OCI-M2 (cell line): ENCODE data around the gene FANCI.

Experiments used
- DNase-seq: peaks from one replicate; lab custom pipeline; 2025; ENCODE audit not compliant: unreplicated experiment; lab: John Stamatoyannopoulos, UW

Gene FANCI

DNA sequence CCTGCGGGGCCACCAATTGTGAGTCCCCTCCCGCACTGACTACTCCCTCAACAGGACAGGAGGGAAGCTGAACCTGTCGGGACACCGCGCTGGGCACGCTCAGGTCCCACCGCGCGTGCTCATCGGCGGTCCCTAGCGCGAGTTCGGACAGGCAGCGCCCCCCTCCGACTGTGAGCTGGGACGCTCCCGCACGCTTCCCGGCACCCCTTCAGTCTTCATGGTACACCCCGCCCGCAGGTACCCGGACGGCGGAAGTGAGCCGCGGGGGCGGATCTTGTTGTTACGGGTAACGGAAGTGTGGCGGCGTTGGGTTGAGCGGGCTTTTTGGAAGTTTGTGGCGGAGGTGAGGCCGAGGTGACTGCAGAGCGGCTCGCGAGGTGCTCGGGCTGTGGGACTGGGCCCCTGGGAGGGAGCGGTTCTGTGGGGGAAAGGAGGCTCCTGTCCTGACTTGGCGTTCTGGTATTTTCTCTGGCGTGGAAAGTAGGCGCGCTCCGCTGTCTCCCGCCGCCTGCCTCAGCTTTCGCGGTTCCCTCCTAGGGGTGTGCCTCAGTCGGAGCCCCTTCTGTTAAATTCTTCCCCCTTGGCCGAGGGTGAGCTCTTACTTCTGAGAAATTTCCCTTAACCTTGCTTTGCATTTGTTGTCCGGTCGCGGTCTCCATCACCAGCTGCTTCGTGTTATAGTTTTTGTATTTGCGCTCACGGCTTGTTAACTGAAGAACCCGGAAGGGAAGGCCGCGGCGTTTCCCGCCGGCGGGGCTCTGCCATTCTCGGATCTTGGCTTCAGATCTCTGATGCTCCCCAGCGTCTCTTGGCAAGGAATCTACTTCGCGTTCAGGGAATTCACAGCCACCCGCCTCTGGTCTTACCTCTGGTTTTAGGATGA lies at the start of gene FANCI:
TSS of gene FANCI (plus strand) at position 289 of the 883 bp plus-strand sequence. CDS start 3,669 bp downstream, outside the sequence.
- DNase-seq = peak; percentile 67

DNA sequence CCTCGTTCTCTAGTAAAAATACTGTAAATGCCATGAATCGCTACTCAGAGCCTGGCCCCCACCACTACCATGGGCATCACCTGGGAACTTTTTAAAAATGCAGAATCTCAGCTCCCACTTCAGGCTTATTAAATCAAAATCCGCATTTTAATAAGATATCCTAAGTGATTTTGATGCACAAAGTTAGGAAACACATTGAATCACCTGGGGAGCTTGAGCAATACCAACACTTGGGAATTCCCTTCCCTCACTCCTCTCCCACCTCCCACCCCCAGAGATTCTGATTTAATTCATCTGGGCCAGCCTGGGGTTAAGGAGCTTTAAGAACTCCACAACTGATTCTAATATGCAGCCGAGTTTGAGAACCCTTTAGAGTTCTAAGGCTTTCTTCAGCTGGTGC lies 49.2 kb upstream of the FANCI start:
- no peak for DNase-seq

DNA sequence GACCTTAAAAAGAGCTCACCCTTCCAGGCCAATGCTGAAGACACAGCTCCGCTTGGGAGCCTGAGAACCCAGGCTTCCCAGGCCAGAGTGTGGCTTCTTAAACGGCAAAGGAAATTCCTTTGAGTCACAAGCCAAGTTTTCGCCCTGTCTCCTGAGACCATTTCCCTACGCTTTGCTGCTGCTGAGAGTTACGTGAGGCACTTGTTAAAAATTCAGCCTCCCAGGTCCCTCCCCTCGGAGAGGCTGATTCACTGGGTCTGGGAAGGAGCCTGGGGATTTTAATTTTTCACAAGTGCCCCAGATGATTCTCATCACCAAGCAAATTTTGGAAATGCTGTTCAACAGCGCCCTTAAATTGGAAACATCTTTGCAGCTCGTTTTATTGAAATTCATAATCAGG lies 47.9 kb upstream of the FANCI start:
- no peak for DNase-seq

DNA sequence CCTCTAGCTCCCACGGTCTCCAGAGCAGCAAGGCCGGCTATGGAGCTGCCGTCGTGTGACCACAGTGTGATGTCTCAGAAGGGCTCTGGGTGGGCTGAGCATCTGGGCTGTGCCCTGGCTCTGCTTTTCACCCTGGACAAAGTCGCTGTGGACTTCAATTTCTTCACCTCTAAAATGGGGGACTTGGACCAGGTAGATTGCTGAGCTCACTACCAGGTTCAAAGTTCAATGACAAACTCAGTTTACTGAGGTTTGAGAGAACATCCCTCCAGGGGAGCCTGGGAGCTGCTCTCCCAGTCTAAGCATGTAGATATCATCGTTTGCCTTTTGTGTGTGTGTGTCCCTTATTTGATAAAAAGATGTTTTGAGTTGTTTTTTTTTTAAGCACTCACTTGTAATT lies 47.5 kb upstream of the FANCI start:
- no peak for DNase-seq

DNA sequence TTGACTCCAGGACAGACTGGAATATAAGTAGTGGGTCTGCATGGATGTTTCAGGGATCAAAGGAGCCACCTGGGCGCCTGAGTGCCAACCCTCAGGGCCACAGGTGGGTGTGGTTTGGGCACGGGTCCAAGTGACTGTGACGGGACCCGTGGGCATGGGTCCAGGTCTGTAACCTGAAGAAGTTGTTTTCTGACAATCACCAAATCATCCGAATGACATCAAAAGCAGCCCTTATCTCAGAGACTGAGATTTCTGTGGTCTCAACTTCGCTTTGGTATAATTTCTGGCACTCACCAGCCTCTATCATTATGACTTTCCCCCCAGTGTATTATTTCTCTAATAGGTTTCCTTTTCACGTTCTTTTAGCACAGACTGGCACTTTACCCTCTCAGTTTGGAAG lies 46.8 kb upstream of the FANCI start:
- DNase-seq = no peak

DNA sequence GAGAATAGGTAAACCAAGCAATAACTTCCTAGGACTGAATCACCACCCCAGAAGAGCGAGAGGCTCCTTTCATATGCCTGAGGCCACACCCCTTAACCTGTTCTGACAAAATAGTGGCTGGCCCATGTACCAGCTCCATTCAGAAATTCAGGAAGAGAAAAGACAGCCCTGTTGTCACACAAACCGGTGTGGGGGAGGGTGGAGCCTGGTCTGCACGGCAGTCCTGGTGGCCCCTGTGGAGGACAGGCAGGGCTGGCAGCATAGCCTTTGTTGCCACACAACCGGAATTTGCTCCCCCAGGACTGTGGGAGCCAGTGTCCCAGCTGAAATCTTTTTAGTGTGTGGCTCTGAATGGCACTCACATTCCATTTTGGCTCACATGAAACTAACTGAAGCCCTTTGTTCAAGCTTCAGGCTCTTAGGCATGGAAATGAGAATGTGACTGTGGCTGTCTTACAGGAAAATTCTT lies 46.2 kb upstream of the FANCI start:
- no peak for DNase-seq

DNA sequence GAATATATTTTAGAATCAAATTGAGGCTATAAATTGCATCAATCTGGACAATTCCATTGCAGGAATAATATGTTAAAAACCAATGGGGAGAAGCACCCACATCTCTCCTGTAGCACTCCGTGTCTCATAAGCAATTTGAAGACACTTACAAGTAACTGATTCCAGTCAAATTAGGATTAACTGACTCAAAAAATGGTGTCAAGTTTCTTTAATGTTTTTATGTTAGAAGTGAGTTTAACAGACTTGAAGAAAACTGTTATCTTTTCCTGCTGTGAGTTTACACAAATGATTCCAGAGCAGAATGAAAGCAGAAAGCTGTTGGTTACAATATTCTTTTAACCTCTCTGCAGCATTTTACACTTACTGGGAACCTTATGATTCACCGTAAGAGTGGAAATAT lies 45.6 kb upstream of the FANCI start:
- no peak for DNase-seq

DNA sequence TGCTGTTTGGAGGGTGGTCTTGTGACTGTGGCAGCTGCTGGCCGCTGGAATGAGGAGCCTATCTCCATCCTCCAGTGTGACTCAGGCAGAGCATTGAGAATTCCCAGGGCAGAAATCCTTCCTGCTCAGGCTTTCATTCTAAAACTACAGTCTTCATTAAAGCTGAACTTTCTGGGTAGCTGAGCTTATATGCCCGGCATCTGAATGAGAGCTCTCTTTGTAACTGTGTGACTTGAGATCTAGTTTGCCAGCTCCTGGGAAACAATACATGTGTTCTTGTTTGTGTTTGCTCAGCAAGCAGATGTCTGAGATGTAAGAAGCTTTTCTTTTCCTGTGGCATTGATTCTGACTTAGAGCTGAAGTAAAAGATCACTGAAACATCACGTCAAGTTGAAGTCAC lies 44.8 kb upstream of the FANCI start:
- DNase-seq = no peak

DNA sequence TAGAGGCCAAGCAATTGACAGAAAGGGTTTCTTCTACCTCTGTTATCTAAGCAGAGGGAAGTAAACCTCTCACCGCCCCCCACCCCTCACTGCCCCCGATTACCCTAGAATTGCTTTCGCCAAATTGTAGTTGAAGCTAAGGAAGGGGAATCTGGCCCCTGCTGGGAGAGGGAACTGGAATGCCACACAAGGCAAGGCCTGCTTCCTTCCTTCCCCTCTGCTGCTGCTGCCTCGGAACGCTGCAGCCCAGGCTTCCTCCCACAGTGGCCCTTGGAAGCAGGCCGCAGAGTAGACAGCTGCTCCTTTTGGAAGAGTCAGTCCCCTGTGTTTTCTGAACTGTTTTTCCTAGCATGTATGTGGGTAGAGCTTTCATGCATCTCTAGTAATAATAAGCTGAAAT lies 44.0 kb upstream of the FANCI start:
- DNase-seq = no peak

DNA sequence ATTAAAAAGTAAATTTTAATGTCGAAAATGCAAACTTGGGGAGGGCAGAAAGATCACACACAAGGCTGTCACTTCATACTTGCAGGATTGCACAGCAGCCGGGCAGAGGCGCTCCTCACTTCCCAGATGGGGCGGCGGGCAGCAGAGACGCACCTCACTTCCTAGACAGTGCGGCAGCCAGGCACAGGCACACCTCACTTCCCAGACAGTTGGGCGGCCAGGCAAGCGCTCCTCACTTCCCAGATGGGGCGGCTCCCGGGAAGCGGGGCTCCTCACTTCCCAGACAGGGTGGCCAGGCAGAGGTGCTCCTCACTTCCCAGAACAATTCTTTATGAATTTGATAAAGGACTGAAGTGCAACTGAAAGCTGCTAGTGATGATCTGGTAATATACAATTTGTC lies 43.6 kb upstream of the FANCI start:
- DNase-seq = no peak

DNA sequence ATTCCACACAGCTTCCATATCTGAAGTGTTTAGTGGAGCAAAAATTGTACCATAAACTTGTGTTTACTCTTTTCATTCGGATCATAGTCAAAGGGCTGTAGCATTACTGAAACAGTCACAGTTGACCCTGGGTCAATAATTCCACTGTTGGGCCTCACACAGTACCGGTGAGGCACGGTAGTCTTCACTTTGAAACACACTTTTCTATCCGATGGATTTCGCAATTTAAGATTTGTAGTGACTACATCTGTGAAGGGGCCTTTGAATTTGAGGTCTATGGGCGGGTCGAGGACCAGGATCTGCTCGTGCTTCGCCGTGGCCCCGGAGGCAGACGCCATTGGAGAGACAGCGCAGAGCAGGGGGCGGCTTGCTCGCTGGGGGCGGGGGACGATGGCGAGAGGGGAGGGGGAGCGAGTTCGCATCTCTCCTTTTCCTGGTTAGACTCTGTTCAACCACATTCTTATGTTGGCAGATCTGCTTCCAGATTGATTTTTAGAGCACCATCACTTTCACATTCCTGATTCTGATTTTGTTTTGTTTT lies 42.2 kb upstream of the FANCI start:
- no peak for DNase-seq

DNA sequence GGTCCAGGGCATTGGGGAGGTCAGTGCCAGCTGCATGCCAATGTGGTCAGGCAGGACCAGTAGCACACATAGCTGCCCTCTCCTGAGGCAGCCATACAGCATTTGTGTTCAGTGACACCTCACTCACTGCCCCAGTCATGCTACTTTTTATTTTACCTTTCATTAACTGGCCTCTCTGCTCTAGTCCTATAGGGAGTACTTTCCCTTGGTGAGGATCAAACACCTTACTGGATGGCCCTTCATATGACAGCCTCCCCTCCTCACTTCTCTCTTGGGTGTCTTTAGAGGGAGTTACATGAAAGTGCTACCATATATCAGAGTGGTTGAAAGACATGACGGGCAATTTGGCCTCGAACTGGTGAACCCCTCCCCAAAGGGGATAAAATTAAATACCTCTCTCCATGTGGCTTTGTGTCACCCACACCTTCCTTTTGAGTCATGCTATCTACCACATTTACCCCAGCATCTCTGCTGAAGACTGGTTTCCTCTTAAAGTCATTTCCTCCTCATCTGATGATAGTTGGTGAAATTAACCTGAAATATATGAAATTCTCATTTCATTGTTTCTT lies 40.0 kb upstream of the FANCI start:
- DNase-seq = no peak

DNA sequence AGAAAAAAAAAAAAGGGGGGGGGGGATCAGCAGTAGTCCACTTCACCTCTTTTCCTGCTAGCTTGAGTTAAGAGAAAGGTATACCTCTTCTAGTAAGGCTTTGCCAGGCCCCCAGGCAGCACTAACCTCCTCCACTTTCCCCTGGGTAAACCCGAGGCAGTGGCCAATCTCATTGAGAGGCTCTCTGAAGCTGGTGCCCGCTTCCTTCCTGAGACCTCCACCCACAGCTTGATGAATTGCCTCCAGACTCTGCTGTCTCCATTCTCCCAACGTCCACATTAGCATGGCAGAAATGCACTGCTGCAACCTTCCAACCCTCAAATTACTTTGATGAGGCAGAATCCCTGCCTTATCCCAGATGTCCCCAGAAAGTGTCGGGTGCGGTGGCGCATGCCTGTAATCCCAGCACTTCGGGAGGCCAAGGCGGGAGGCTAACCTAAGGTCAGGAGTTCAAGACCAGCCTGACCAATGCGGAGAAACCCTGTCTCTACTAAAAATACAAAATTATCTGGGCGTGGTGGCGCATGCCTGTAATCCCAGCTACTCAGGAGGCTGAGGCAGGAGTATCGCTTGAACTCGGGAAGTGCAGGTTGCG lies 37.7 kb upstream of the FANCI start:
- no peak for DNase-seq

DNA sequence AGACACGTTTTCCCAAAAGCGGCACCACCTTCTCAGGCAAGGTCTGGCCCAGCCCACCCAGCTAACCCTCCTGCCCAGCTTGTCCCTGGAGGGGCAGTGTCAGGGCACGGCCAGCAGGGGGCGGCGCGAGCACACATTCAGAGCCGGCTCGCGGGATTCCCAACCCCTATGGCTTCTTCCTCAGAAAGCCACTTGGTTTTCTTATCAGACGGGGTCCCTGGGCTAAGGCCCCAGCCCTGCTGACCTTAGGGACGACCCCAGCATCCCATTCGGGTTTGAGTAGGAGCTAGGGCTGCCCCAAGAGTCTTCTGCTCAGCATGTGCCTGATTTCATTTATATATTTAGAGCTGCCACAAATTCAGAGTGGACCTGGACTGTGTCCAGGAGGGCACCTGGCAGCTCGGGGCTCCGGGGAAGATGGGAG lies 36.9 kb upstream of the FANCI start:
- no peak for DNase-seq

DNA sequence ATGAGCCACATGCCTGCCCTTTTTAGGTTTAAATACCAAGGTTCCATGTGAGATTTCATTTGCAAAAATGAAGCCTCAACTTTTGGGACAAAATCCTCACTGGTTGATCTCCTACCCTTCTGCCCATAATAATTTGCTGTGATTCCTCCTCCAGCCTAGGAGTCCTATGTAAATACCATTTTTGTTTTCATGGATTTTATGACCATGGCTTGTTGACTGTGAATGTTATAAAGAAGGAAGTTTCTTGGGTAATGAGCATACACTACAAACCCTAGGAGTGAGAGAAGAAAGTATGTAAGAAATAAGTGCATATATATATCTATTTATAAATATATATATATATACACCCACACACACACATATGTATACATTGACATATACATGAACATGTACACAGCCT lies 35.5 kb upstream of the FANCI start:
- DNase-seq = no peak

DNA sequence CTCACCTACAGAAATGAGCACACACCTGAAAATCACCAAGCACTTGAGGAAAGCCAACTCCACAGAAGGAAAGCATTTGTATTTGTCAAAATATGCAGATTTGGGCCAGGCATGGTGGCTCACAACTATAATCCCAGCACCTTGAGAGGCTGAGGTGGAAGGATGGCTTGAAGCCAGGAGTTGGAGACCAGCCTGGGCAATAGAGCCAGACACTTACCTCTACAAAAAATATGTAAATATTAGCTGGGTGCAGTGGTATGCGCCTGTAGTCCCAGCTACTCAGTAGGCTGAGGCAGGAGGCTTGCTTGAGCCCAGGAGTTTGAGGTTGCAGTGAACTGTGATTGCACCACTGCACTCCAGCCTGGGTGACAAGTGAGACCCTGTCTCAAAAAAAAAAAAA lies 34.7 kb upstream of the FANCI start:
- DNase-seq = no peak

DNA sequence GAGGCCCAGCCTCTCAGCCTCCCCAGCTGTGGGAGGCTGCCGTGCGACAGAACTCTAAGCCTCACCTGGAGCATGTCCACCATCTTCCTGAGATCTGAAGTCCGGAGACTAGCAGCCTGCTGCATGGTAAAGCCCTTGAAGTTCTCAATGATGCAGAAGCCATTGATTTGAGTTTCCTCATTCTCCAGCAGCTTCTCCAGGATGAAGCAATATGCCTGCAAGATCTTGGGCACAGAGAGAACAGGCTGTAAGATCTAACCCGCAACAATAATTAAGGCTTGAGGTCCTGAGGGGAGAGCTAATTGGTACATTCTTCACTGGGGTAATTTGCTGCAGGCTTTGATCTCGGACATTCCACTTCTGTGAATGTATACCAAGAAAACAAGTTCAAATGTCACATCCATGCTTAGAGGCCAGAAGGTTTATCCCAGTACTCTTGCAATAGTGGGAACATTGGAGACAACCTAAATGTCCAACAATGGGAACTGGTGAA lies 32.1 kb upstream of the FANCI start:
- DNase-seq = no peak

DNA sequence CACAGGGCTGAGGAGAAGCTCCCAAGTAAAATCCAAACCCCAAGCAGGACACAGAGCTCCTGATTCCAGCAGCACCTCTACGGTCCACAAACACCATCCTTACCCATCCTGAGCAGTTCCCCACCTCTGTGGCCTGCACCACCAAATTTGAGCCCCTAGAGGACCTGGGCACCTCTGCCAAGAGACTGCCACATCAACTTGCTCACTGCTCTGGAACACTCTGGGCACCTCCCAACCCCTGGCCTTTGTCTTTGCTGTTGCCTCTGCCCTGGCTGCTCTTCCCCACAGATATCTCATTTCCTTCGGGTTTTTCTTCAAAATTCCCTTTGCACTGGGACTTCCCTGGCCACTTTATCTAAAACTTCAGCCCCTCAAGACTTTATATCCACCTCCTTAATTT lies 28.2 kb upstream of the FANCI start:
- DNase-seq = no peak

DNA sequence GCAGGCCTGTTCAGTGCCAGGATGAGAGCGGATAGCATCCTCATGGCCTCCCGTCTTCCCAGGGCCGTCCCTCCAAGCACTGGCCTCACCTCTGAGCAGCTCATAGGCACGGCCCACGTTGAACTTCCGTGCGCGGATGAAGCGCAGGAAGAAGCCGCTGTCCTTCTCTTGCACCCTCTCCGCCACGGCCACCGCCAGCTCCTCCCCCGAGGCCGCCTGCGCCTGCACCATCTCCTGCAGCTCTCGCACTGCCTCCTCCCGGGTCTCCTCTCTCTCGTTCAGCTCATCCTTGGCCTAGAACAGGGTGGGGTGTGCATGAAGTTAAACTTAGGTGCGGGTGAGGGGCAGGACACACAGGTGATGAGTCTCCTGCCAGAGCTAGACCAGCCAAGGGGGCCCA lies 26.7 kb upstream of the FANCI start:
- DNase-seq = no peak

DNA sequence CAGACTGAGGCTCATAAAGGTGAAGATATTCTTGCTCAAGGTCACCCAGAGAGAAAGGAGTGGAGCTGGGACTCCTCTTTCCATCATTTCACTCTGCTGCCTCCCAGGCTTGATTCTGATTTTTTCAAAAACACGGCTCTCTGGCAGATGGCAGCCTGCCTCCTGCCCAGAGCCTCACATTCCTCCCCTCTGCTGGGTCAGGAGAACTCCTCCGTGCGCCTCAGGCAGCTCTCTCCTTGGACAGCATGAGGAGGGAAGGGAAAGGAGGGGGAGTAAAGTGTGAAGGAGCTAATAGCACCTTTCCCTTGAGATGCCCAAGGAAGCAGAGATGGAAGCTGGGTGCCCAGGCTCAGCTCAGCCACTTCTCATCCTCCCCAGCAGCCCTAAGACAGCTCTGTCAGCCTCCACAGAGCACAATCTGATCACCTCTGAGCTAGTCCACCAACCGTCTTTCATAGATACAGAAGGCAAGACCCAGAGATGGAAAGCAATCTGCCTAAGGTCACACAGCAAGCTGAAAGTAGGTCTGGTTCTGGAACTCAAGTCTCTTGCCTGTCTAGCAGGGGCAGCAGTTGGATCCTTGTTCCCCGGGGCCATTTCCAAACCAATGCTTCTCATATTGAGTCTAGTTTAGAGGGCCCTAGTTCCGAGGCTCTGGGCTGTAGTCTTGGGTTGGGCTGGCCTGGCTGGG lies 25.9 kb upstream of the FANCI start:
- no peak for DNase-seq

DNA sequence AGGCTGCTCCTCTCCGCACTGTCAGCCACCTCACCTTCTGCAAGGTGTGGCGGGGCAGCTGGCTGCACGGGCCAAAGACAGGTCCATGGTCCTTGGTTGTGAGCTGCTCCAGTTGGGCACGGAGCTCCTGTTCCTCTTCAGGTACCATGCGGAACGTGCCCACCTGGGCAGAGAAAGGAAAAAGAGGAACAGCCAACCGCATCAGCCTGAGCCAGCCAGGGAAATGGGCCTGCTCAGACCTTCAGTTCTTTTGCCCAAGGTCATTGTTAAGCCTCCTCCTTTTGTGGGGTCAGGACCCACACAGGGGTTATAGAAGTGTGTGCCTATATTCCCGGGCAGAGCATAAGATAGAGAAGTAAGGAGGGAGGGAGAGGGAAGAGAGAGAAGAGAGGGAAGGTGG lies 25.2 kb upstream of the FANCI start:
- no peak for DNase-seq
